Dedifferentiated amniotic fluid mesenchymal stem cell (primary cell): ENCODE data around the gene SELPLG.
A peak's percentile ranks its signal among the peaks of the same experiment; 100 is the strongest.
"Not testable (repeated sequence)": the region's sequence is repeated elsewhere in the genome, so short reads cannot be mapped to it uniquely, and the experiment has no call there.

ENCODE experiments used
- DNase-seq: peaks from one replicate; pipeline ENCODE4 v3.0.0-alpha.2; 2016; ENCODE audit errors: extremely low spot score

The SELPLG gene

GRCh38 chr12:108656247-108656646 is 22.6 kb upstream of the SELPLG start:
- not testable (repeated sequence) for DNase-seq

GRCh38 chr12:108655812-108656175 is 22.1 kb upstream of the SELPLG start:
- DNase-seq, result not testable (repeated sequence)

GRCh38 chr12:108654622-108655021 is 20.9 kb upstream of the SELPLG start:
- DNase-seq, result not testable (repeated sequence)

GRCh38 chr12:108653922-108654321 is 20.2 kb upstream of the SELPLG start:
- DNase-seq, result no peak

GRCh38 chr12:108653082-108653516 is 19.4 kb upstream of the SELPLG start:
- DNase-seq, result no peak

DNA sequence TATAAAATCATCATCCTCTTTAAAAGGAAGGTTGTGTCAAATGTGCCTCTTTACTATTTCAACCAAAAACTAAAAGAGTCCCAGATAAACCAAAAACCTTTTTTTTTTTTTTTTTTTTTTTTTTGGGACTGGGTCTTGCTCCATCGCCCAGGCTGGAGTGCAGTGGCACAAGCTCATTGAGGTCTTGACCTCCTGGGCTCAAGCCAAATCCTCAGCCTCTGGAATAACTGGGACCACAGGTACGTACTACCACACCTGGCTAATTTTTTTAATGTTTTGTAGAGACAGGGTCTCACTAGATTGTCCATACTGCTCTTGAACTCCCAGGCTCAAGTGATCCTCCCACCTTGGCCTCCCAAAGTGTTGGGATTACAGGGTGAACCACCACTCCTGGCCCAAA is 16.4 kb upstream of the SELPLG start:
- no peak for DNase-seq

GRCh38 chr12:108649669-108650068 is 16.0 kb upstream of the SELPLG start:
- DNase-seq, result peak; percentile 70

GRCh38 chr12:108649126-108649525 is 15.4 kb upstream of the SELPLG start:
- peak; percentile 43 for DNase-seq

DNA sequence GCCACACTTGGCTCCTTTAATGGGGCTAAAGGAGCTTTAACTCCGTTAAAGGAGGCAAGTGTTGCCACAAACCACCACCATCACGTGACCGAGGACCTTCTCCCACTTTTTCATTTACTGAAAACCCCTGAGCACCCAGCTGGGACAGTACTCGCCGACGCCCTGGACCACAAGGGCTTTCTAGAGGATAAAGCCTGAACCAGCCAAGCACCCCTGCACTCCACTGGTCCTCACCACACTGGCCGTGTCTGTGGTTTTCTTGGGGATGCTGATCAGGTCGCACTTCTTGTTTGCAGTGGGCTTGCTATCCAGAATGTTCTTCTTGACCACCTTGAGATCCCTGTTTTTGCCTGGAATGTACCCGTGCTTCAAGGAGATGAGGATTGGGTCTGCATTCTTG is 14.7 kb upstream of the SELPLG start:
- no peak for DNase-seq

DNA sequence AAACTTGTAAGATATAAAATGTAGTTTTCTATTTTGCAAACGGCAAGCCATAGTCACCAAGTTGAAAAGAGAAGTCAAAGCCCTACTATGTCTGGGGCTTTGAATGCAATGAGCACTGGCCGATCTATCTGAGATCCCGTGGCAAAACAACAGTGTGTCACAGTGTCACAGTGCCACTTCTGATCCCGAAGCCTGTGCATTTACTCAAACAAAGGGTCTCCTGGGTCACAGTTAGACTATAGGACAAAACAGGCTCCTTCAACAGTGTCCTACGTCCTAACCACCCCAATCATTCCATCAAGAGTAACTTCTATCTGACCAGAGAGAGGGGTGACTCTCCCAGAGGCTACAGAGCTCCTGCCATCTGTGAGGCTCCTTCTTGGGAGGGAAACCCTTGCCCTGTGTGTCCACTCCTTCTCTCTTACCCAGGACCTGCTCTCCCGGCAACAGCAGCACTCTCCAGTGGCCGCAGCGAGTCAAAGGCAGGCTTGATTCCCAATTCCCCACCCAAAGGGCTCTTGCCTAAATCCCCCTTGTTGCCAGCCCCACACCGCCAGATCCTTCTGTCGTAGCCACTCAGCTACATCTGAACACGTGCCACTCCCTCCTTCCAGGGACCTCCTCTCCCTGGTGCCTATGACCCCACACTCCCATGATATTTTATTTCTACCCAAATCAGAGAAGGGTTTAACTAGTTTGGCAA is 14.0 kb upstream of the SELPLG start:
- no peak for DNase-seq

DNA sequence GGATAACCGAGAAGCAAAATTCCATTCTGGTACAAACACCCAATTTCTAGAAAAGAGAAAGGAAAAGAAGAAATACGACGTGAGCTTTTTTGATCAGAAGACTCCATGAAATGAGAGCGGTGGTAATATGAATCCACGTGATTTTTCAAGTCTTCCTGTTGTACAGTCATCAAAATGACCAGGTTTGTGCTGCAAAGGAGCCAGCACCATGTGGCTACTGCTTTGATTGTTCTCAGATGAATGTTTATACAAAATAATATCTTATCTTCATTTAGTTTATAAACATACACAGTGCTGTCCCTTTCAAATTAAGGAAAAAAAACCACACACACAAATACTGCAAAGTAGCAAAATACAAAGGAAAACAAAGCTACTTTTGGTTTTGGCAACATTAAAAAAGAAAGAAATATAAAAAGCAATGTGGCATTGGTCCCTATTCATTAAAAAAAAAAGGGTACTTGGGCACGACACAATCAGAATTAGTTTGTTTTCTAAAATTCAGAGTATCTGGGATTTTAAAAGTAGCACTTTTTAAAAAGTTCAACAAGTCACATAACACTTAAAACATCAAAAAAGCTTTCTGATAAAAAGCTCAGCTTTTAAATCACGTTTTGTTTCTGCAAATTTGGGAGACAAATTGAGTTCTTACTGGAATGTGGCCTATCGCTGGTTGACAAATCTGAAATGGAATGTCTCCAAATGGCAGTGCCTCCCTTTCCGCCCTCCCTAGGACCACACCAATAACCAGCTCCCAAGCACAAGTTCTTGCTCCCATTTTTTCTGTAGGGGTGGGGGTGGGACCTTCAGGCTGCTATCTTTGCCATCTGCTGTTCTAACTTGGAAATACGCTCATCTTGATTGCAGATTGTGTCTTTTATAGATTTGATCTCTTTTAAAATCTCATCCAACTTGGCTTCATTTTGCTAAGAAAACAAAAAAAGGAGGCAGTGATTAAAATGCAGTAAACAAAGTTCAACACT is 13.2 kb upstream of the SELPLG start:
- no peak for DNase-seq

DNA sequence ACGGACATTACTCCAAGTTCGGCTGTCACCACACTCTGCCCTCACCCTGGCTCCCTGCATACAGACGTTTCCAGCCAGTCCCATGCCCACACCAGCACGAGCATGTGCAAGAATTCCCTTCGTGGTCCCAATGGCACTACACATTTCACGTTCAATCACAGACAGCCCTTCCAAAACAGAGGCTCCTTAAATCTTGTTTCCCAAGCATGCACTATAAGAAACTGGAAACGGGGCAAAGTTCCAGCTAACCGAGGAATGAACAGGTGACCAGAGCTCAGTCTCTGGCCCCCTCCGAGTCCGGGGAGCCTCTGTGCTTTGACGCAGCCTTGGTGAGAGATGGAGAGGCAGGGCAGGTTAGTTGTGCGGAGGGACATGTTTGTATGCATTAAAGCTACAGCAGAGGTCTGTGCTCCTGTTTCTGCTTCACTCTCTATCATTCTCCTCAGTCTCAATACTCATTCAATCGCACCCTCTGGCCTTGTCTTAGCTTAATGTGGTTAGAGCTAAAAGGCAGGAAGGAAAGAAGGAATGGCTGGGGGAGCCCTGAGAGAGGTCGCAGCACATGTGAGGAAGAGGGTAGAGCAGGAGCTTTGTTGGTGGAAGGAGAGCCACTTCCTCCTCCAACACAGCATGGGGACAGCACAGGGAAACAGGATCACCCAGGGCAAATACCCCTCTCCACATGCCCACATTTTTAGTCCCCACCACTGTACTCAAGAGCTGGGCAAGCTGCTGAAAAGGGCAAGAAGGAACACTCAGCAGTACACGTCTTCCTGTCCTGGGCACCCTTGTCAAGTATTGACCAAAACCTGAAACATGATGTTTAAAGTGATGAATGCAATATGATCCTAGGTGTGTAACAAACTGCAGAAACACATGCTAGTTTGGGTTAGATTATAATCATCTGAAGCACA is 12.2 kb upstream of the SELPLG start:
- DNase-seq, result no peak

GRCh38 chr12:108644811-108645120 is 11.1 kb upstream of the SELPLG start:
- DNase-seq, result no peak

DNA sequence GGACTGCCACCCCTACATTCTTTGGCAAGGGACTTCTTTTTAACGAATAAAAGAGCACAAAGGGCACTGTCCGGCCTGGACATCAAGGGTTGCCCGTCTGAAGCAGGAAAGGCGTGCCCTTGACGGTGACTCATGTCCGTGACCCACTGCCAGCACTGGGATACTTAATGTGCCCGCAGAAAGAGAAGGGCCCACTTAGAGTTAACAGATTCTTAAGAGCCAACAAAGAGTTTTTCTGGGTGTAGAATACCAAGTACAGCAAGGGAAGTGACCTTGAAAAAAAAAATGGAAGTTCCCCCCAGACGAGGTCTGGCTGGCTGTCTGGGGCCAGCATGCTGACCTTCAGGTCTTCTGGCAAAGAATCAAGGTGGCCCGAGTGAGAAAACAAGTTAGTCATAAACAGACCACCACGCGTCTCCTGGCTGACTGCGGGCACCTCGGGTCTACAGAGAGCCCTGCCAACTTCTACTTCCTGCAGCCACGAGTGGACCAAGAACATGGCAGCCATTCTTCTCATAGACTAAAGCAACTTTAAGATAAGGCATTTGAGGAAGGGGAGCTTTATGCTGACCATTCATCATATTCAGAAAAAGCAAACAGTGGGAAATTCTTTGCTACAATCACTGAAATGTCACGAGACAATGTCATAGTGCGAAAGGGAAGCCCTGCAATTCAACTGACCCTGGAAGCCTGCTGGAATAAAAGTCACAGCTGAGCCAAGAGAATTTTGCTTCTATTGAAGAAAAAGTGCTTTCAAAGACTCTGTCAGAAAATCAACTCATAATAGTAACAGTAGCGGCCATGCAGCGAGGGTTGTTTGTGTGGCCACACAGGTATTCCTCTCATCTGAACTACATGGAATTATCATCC is 10.5 kb upstream of the SELPLG start:
- no peak for DNase-seq

- DNase-seq, result no peak
Observed at GRCh38 chr12:108642899-108643654, 9.4 kb upstream of the SELPLG start.

DNA sequence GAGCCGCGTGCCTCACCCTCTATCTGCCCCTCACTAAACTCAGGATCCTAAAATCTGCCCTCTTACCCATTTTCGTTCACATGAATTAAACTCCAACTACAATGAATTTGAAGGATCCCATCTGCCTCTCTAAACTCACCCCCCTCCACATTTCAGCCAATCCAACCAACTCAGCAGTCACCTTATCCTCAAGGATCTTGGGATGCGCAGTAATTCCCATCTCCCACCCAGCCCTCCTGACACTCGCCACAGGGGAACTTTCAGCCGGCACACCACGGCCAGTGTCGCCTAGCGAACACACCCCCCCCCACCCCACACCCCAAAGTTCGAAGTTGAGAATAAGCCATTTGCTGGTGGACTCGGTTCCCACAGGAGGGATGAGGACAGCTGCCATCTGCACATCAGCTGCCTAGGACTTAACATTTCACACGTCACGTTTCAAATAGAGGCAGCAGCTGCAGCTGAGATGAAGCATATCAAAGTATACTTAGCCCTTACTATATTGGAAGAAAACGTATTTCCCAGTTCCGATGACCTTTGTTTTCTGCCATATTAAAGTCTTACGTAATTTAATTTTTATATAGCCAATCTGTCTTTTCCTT is 8.7 kb upstream of the SELPLG start:
- DNase-seq, result no peak

- DNase-seq, result no peak
Observed at GRCh38 chr12:108641446-108642268, 8.0 kb upstream of the SELPLG start.

DNA sequence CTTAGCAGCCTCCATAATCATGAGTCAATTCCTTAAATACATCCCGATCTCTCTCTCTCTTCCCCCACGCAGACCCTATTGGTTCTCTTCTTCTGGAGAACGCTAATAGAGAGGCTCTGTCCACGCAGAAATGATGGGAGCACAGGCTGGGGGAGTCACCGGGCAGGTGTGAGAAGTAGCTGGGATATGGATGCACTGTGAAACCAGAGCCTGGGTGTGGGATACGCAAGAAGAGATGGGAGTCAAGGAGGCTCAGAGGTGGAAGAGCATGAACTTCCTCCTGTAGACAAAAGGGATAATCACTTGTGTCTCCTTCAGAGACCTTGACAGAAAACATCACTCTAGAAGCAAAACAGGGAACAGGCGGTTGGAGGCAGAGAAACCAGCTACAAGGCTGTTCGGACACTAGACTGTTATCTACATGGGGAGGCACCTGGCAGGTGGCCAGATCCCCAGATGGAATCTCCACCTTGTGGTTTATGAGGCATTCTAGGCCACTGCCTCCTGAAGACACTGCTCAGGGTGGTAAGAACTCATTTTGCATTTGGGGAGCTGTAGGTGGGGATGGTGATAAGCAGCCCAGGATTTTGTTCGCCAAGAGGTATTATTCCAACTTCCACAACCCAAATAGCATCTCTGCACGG is 7.2 kb upstream of the SELPLG start:
- no peak for DNase-seq
